Activated CD4-positive, CD25-positive, alpha-beta regulatory T cell treated with anti-CD3 and anti-CD28 coated beads, Interleukin-2, amount 50 U/mL, for 24 hours (primary cell): ENCODE data around the gene OSBP2.
"Not testable (repeated sequence)": the region's sequence is repeated elsewhere in the genome, so short reads cannot be mapped to it uniquely, and the experiment has no call there.

ENCODE experiments used
- ATAC-seq, 2 donors: fragments of 150-1000 bp; cut with Tn5 transposase; one replicate each; pipeline ENCODE4 v1.10.0; 2021; ENCODE audit warnings: mild to moderate bottlenecking in 1 of 2, moderate library complexity in 1 of 2

Gene OSBP2

GRCh38 chr22:30694640-30695350 lies at the start of gene OSBP2:
Gene OSBP2, plus strand, starts transcription at chr22:30694874. Its CDS starts 36 bp downstream, at chr22:30694910.
- peak; percentile 34 to 50 for ATAC-seq

- no peak for ATAC-seq
These were observed 48.0 kb upstream of the OSBP2 start for GRCh38 chr22:30646518-30647160.

- ATAC-seq = no peak
These were observed 47.1 kb upstream of the OSBP2 start for GRCh38 chr22:30647536-30647935.

- no peak for ATAC-seq
These were observed 45.8 kb upstream of the OSBP2 start for GRCh38 chr22:30648825-30649224.

GRCh38 chr22:30649430-30650007 lies 45.2 kb upstream of the OSBP2 start:
- peak; percentile 99 for ATAC-seq

GRCh38 chr22:30650508-30651116 lies 44.1 kb upstream of the OSBP2 start:
- ATAC-seq = no peak

- ATAC-seq = no peak
These were observed 41.8 kb upstream of the OSBP2 start for GRCh38 chr22:30652852-30653251.

GRCh38 chr22:30654361-30654760 lies 40.3 kb upstream of the OSBP2 start:
- no peak for ATAC-seq

GRCh38 chr22:30655532-30655931 lies 39.1 kb upstream of the OSBP2 start:
- no peak for ATAC-seq

- ATAC-seq = no peak
These were observed 32.6 kb upstream of the OSBP2 start for GRCh38 chr22:30662040-30662439.

GRCh38 chr22:30664798-30665197 lies 29.9 kb upstream of the OSBP2 start:
- no peak for ATAC-seq

GRCh38 chr22:30665266-30665665 lies 29.4 kb upstream of the OSBP2 start:
- ATAC-seq = no peak

- ATAC-seq = no peak
These were observed 28.9 kb upstream of the OSBP2 start for GRCh38 chr22:30665786-30666185.

GRCh38 chr22:30667107-30667493 lies 27.6 kb upstream of the OSBP2 start:
- ATAC-seq = peak in 1 of 2 donors; percentile 3

GRCh38 chr22:30667494-30668385 lies 26.9 kb upstream of the OSBP2 start, which contains the start of gene DUSP18:
Gene DUSP18, minus strand, starts transcription at chr22:30667875. Its CDS starts 3,872 bp downstream, at chr22:30664003.
- ATAC-seq = peak; percentile 90 to 92

GRCh38 chr22:30668386-30668710 lies 26.3 kb upstream of the OSBP2 start:
- ATAC-seq = no peak

GRCh38 chr22:30671071-30671470 lies 23.6 kb upstream of the OSBP2 start:
- ATAC-seq = no peak

- ATAC-seq = no peak
These were observed 21.5 kb upstream of the OSBP2 start for GRCh38 chr22:30673136-30673535.

GRCh38 chr22:30674482-30674881 lies 20.2 kb upstream of the OSBP2 start:
- no peak for ATAC-seq

- no peak for ATAC-seq
These were observed 19.2 kb upstream of the OSBP2 start for GRCh38 chr22:30675436-30675835.

- ATAC-seq = not testable (repeated sequence)
These were observed 18.1 kb upstream of the OSBP2 start for GRCh38 chr22:30676565-30676964.

- not testable (repeated sequence) for ATAC-seq
These were observed 14.6 kb upstream of the OSBP2 start for GRCh38 chr22:30679895-30680690.
